A673 (cell line): ENCODE data around the gene TTC34.
"Not testable (repeated sequence)": the region's sequence is repeated elsewhere in the genome, so short reads cannot be mapped to it uniquely, and the experiment has no call there.

Experiments used
- CTCF ChIP-seq: fragments of 300-800, 200-600 bp; sonication (generic); conservative IDR thresholded peaks from 2 replicates; pipeline ENCODE4 v1.5.1; 2017; ENCODE audit warnings: low read depth, mild to moderate bottlenecking, antibody characterized with exemption, low read length, moderate library complexity, mixed read lengths
- EZH2 ChIP-seq: fragments of 200-600 bp; sonication (generic); IDR thresholded peaks from 2 replicates; pipeline ENCODE4 v1.6.1; 2017; ENCODE audit warnings: borderline replicate concordance, low read depth, mild to moderate bottlenecking, mixed read lengths, antibody characterized with exemption, low read length; ENCODE audit not compliant: poor library complexity, severe bottlenecking

- TF ChIP-seq EZH2, CTCF: not testable (repeated sequence)
Observed at GRCh38 chr1:2682879-2683278, 118.6 kb downstream of the TTC34 start.
